NCI-H1417 treated with DMSO at 0.1 percent for 48 hours (cell line): ENCODE data around the gene KAT6B.

ENCODE experiments used
- DNase-seq: peaks from one replicate; lab custom pipeline; 2025; lab: John Stamatoyannopoulos, UW

Gene KAT6B

DNA sequence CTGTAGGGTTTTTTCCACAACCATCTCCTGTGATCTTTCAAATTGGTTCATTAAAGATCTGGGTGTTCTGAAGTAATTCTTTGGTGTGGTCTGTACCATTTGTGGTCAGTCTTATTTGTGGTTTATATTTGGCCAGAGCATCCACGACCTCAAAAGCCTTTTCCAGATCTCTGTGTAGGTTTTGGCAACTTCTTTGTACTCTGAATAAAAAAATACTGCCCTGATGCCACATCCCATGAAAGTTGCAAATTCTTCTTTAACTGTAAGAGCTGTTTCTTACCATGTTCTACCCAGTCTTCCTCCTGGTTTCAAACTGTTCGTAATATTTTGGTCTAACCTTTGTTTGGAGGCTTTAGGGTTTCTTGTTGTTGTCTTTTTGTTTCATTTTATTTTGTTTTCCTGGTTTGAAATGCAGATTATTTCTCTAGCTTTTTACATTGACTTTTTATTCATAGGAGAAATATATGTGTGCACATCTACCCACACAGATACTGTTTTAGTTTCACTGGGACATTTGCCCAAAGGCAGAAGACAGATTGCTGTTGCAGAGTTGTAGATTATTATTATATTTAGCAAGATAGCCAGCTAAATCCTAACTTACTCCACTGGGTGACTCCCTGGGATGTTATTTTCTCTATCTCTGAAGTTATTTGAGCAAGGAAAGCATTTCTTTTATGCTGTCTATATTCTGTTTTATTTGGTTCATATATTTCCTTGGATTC is 161.8 kb downstream of the KAT6B start:
- DNase-seq, result no peak

DNA sequence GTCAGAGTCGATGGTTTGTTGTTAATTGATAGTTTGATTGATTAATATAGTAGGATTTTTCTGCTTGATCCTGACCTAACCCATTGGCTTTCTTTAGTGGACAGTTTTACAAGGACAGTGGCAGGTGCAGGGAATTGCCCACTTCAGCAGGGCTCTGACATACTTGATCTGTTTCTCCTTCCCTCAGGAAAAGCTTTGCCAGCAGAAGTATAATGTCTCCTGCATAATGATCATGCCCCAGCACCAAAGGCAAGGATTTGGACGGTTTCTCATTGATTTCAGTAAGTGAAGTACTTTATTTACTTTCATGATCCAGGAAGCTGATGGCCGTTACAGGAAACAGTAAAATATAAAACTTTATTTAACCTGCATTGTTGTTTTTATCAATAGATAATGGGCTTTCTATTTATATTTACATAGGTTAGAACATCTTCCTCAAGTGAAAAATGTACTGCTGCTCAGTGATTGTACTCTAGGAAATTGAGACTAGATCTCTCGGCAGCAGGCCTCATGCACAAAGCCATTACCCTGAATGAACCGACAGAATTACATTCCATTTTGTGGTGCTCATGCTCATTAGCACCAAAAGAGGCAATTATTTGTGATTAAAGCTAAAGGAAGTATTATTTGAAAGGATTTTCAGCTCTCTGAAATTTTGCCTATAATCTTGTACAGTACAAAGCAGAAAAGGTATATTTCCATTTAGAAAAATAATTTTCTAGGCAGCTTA is 162.6 kb downstream of the KAT6B start:
- peak; percentile 37 for DNase-seq

- no peak for DNase-seq
Observed at GRCh38 chr10:74991435-74991834, 165.0 kb downstream of the KAT6B start.

DNA sequence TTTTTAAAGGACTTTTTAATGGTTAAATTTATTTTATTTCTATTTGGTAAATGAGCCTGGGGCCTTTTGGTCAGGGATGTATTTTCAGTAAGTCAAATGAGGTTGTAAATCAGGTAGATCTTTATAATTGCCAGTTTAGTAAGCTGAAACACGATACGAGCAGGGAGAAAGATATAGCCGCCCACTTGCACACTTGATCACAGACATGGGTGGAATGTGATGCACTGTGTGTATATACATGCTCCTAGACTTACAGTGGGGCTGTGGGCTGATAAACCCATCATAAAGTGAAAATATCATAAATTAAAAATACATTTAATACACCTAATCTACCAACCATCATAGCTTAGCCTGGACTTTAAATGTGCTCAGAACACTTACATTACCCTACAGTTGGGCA is 165.7 kb downstream of the KAT6B start:
- DNase-seq, result no peak

DNA sequence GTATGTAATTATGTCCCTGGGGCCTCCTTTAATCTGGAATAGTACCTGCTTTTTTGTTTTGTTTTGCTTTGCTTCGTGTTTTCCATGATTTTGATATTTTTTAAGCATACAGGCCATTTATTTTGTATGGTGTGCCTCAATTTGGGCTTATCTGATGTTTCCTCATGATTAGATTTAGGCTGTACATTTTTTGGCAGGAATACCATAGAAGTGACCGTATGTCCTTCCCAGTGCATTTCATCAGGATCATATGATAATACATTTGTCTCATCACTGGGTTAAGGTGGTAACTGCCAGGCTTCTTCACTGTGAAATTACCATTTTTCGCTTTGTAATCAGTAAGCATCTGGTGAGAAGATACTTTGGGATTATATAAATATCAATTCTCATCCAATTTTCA is 167.2 kb downstream of the KAT6B start:
- DNase-seq, result no peak

DNA sequence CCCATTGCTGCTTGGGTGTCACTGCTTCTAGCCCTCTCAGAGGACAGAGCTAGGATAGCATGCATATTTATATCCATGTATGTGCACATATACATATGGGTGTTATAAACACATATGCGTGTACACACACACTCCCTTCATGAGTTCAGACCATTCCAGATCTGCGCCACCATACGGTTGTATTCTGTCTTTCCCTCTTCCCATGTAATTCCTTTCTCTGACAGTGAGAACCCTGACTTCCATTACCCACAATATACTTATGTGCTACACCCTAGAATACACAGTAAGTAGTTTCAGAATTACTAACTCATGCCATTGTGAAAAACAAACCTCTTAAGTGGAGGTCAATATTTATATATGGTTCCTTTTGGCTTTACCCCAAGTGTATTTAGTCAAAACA is 168.5 kb downstream of the KAT6B start:
- no peak for DNase-seq

DNA sequence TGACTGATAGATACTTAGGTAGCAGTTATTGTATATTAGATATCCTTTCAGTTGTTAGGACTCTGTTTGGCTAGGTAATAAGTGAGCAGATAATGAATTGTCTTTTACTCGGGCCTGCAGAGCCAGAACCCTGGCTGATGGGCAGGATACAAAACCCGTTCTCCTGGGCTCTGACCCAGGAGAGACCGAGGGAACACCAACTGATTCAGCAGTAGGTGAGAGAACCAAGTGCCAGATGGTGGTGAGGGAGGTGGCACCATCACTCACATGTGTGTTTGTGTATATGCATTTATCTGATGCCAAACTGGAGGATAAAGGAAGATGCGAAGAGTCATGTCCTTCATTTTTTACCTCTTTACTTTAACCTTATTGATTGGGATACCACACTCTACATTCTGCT is 169.4 kb downstream of the KAT6B start:
- no peak for DNase-seq

DNA sequence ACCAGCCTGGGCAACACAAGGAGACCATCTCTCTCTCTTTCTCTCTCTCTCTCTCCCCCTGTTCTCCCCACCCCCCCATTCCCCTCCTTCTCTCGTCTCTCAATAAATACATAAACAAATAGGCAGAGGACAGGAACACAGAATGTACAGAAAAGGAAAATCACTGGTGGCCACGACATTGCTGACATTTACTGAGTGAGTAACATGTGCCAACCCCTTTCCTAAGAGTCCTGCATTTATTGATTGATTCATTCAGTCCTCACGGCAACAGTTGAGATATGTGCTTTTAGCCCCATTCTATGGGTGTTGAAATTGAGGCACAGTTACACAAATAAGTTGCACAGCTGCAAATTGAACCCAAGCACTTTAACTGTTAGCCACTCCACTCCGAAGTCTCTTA is 170.8 kb downstream of the KAT6B start:
- no peak for DNase-seq

GRCh38 chr10:75000748-75001321 is 174.4 kb downstream of the KAT6B start:
- no peak for DNase-seq

DNA sequence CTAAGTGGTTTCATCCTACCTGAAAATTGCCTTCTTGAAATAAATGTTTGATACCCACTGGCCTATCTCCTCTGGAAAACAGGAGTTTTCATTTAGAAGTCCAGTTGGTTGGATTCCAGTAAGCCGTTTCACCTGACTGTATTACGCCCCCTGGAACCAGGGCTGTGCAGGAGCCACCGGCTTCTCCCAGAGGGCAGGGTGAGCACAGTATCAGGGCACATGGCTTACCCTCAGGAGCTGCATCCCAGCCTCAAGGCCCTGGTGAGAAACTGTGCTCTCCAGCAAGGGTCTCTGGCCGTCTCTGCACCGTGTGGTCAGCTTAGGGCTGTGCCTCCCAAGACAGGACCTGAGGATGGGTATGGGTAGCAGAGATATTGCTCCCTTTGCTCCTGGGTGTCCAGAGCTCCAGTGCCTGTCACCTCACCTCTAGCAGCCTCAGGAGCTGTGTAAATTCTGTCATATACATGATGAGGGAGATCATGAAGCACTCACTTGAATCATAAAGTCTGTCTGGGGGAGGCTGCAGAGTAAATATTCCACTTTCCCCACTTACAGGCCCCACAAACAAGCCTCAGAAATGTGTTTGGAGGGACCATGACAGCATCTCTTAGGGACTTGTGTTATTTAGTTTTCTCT is 175.4 kb downstream of the KAT6B start:
- DNase-seq, result no peak

- DNase-seq, result no peak
Observed at GRCh38 chr10:75002351-75002725, 175.9 kb downstream of the KAT6B start.

- DNase-seq, result no peak
Observed at GRCh38 chr10:75002967-75003594, 176.7 kb downstream of the KAT6B start.

GRCh38 chr10:75003891-75004290 is 177.5 kb downstream of the KAT6B start:
- DNase-seq, result no peak

DNA sequence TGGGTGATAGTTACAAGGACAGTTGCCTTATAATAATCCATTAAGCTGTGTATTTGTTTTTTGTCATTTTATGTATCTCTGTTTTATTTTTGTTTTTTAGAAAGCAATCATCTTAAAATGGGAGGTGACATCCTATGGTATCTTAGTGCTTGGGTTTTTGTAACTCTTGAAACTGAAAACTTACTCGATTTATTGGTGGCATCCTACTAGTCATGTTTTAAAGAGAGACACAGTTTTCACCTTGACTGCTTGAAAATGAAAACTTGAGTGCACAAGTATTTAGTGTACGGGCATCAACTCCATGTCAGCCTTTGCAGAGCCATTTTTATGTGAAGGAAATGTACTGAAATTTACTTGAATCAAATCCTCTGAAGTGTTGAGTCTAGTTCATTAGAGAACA is 181.2 kb downstream of the KAT6B start:
- no peak for DNase-seq

GRCh38 chr10:75008952-75009351 is 182.6 kb downstream of the KAT6B start:
- DNase-seq, result no peak

- DNase-seq, result no peak
Observed at GRCh38 chr10:75009426-75009825, 183.0 kb downstream of the KAT6B start.

DNA sequence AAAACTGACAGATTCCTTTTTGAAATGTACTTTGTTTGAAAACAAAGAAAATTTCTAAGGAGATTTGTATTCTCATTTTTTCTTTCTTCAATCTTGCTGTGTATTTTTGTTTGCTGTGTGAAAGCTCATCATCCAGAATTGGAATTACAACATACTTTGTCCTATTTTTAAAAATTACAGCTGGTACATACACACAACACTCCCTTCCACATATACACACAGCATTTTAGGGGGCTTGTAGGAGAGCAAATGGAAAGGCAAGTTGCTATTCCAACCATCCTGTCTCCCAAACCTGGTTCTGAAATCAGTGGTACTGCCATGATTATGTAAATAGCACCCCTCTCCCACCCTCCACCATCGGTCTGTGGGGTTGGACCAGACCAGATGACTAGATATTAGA is 184.0 kb downstream of the KAT6B start:
- no peak for DNase-seq

DNA sequence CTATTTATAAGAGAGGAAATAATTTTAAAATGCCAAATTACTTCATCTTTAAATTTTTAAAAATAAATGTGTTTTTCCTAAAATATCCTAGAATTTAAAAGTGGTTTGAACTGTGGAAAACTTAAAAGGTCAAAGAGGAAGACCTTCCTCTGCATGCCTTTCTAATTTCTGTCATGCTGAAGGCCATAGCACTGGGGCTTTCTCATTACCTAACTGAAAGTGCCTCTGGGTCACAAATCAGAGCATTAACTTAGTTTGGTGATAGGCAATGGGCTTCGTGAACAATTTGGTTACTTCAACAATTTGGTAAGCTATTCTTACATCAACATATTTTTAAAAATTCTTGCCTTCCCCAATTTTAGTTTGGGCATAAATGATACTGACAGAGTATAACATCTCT is 184.8 kb downstream of the KAT6B start:
- no peak for DNase-seq

DNA sequence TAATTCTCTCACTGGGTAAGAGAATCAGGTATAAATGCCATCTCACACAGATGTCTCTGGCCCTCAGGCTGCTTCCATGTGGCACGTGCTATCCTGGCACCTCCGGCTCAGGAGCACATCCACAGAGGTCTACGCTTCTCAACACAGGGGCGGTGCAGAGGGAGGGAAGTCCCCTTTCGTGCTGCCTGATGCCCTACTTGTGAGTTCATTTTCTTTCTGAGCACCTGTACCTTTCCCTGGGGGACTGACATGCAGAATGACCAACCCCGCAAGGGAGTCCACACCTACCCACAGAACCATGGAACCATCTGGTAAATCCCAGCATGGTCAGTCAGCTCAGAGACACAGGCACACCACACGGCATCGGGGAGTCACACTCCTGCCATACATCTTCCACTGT is 186.1 kb downstream of the KAT6B start:
- no peak for DNase-seq

- no peak for DNase-seq
Observed at GRCh38 chr10:75013007-75013406, 186.6 kb downstream of the KAT6B start.

DNA sequence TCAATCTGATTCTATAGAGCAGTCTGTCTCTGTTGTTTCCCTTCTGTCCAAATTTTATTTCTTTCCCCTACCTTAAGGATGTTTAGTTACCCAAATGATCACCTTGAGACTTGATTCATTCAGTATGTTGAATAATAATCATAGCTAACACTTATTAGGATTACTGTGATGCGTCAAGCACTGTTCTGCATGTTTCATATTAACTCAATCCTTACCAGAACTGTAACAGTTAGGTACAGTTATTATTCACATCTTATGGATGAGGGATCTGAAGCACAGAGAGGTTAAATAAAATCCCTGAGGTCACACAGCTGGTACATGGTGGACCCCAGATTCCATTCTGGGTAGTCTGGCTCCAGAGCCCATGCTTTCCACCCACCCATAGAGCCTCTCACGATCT is 187.1 kb downstream of the KAT6B start:
- no peak for DNase-seq

DNA sequence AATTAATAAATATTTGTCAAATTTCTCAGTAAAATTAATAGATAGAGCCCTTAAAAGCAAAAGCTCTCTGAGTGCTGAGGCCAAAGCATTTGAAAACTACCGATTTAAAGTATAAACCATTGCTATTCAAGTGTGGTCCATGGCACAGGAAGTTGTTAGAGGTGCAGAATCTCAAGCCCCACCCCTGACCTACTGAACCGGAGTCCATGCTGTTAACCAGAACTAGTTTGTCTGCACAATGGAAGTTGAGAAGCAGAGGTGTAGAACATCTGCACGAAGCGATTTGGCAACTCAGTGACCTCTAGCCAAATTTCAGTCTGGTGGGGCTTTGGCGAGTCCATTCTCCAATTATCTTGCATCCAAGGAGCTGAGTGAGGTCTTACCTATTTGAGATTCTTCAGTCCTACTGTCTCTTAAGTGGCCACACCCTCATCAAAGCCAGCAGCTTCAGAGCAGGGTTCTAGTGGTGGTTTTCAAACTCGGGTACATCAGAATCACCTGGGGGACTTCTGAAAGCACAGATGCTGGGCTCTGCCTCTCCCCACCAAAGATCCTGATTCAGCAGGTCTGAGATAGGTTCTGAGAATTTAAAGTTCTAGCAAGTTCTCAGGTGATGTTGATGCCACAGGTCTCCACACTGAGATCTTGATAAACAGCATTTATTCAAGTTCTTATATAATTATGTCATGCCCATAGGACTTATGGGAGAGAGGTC is 188.3 kb downstream of the KAT6B start:
- DNase-seq, result no peak
